Suppressor macrophage treated with lipopolysaccharide for 1 hour (primary cell): ENCODE results near the gene PDIK1L.

Source experiments
- DNase-seq, 3 donors: peaks; one replicate each; pipeline ENCODE4 v3.0.0-alpha.2; 2020 to 2022

The PDIK1L gene

DNA sequence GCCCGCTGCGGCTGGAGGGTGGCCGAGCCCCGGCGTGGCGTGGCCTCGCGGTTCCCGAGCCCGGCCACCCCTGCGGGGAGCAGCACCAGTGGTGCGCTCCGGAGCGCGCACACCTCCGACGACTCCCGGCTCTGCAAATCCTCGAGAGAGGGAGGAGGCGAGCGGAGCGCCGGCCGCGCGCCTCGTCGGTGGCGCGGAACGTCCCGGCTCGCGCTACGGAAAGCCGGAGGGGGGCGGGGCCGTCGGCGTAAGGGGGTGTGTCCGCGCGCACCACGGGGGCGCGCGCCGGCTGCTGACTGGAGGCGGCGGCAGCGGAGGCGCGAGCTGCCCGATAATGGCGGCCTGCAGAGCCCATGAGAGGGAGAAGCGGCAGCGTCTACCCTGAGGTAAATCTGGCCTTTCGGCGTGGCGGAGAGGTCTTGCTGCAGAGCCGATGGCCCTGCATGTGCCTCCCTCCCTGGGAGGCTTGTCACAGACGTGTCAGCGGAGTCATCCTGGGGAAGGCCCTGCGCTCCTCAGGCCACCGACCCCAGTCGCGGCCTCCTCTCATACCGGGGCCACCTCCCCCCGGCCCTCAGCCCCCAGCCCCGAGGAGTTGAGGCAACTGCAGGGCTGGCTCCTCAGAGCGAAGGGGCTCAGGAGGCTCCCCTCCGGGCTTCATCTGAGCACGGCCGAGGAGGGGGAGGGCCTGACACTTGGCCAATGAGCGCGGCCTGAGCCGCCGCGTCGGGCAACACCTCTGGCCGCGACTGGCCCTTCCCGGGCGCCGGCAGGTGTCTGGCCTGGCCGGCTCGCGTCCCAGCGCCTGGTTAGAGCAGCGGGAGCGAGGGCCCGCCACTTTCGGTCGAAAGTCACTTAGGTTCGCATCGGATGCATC lies at the start of gene PDIK1L:
TSS of gene PDIK1L (plus strand) at position 295 of the 877 bp plus-strand sequence. CDS start 2,485 bp downstream, outside the sequence.
- peak; percentile 96 to 99 (median 98) for DNase-seq

- DNase-seq: no peak
Measured at GRCh38 chr1:26064553-26064952, 47.1 kb upstream of the PDIK1L start.

DNA sequence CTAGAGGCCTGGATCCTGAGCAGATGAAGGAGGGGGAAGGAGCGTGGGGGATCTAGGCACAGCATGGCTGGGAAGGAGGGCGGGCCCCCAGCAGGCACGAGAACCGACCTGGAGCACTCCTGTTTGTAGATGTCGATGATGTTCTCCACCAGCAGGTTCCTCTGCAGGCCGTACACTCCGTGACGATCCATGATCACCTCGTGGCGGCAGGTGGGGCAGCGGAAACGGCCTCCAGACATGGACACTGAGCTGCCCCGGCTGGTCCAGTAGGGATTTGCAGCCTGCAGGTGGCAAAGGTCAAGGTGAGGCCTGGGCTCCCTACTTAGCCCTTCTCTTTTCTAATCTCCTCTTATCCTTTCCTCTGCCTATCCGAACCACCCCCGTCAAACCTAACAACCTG lies 45.5 kb upstream of the PDIK1L start:
- DNase-seq: no peak

DNA sequence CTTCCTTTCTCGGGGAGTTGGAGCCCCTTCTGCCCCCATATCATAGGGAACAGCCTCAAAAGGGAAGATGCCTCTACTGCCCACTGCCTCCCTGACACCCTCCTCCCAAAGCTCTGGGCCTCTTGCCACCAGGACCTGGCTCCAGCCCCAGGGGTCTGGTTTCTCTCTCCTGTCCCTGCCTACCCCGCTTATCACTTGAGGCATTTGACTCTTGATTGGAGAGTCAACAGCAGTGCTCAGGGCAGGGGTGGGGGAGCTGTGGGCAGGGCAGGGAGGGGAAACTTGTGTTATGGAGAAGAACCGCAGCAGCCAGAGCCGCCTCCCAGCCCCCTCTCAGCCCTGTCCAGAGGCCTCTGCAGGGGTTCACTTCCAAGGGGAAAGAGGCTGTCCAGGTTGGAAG lies 44.8 kb upstream of the PDIK1L start:
- DNase-seq: no peak

- no peak for DNase-seq
Measured at GRCh38 chr1:26067432-26067911, 44.2 kb upstream of the PDIK1L start, which contains the start of gene TRIM63. Gene TRIM63 (minus strand): TSS chr1:26067630. CDS start chr1:26067494, 136 bp downstream.

GRCh38 chr1:26069941-26070295 lies 41.7 kb upstream of the PDIK1L start:
- no peak for DNase-seq

DNA sequence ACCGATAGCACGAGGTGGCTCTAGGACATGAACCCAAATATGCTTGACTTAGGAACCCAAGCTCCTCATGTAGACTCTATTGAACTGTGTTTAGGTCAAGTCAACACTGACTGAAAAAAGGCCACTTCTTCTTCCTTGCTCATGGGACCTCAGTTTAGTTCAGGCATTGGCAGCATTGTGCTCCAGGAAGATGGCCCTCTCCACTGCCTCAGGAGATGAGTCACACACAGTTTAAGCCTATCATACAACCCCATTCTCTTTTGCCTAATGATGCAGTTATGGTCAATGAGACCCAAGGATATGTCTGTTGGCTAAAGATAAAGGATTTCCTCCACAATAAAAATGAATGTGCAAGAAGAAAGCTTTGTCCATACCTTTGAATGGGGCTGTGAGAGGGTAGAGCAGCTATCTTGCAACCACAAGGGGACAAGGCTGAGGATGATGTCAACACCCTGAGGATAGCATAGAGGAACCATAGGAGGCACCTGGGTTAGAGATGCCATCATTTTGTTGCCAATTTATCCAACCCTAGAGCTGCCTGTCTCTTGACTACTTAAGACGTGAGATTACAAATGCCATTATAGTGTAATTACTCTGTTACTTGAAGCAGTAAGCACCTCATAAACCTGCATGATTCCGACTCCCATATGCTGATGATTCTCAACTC lies 41.2 kb upstream of the PDIK1L start:
- DNase-seq: peak in 2 of 3 donors; percentile 11 to 21

DNA sequence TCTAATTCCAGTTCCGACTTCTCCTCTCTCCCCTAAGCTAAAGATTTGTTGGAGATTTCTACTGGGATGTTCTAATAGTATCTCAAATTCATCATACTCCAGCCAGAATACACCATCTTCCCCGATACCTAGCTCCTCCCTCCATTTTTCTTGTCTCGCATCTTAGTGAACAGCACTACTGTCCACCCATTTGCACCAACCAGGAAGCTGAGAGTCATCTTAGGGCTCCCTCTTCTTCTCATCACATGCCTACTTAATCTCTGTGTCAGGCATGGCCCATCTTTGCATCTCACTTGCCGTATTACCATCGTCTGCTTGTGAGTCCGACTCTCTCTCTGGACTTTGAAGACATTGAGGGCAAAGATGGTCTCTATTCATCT lies 40.7 kb upstream of the PDIK1L start:
- DNase-seq: no peak

DNA sequence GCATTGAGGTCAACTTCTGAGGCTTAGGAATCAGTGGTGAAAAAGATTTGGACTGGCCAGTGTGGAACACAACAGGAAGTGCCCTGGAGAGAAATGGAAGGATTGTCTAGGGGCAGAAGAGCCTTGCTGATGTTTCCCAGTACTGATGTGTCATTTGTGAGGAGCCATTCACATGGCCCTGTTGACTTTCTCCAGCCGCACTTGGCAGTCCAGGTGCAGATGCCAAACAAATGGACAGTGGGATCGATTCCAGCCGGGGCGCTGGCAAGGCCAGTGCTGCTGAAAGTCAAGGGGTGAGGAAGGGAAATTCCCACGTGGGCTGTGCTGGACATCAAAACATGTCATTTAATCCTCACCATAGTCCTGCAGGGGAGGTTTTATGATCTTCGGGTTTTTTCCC lies 39.3 kb upstream of the PDIK1L start:
- peak in 2 of 3 donors; percentile 28 to 50 for DNase-seq

GRCh38 chr1:26075421-26076144 lies 36.0 kb upstream of the PDIK1L start:
- peak in 2 of 3 donors; percentile 10 to 18 for DNase-seq

DNA sequence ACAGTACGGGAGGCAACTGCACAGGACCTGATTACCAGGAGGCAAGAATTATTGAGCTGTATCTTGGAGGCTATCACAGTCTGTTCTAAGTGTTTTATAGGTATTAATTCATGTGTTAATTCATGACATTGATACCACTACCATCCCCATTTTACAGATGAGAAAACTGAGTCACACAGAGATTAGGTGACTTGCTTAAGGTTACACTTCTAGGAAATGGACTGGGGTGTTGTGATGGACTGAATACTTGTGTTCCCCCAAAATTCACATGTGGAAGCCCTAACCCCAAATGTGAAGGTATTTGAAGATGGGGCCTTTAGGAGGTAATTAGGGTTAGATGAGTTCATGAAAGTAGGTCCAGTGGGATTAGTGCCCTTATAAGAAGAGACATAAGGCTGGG lies 34.1 kb upstream of the PDIK1L start:
- DNase-seq: no peak

GRCh38 chr1:26078286-26079177 lies 33.1 kb upstream of the PDIK1L start:
- no peak for DNase-seq

GRCh38 chr1:26079178-26079563 lies 32.5 kb upstream of the PDIK1L start:
- DNase-seq: no peak

- DNase-seq: no peak
Measured at GRCh38 chr1:26079960-26080814, 31.4 kb upstream of the PDIK1L start.

DNA sequence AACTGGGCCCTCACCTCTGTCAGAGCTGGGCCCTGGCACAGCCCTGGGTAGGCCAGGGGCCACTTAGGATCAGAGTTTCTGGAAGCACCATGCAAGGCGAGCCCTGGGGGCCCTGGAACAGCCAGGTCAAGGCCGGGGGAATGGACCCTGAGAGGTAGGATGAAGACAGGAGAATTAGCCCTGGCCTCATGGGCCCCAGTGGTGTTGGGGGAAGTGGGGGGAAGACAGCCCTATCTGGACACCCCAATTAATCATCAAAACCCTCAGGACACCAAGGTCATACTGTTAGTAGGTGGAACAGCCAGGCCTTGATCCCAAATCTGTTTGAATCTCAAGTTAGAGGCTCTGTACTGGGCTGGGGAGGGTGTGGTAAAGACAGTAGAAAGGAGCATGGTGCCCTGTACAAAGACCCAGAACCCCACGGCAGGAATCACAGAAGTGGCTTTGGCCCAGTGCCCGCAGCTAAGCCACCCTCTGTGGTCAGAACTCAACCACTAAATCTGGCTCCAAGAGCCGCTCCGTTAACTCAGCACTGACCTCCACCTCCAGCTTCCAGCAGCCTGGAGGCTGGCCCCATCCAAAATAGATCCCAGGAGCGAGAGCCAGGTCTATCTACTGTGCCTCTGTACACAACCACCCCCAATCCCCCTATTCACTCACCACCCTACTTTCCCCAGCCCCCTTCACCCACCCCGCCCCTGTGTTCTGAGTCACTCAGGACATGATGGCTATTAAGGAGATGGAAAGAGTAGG lies 30.2 kb upstream of the PDIK1L start:
- DNase-seq: no peak

GRCh38 chr1:26082020-26082350 lies 29.6 kb upstream of the PDIK1L start:
- DNase-seq: no peak

- no peak for DNase-seq
Measured at GRCh38 chr1:26083208-26083607, 28.4 kb upstream of the PDIK1L start.

- DNase-seq: no peak
Measured at GRCh38 chr1:26084091-26084561, 27.5 kb upstream of the PDIK1L start.

GRCh38 chr1:26084844-26085243 lies 26.8 kb upstream of the PDIK1L start:
- DNase-seq: no peak

DNA sequence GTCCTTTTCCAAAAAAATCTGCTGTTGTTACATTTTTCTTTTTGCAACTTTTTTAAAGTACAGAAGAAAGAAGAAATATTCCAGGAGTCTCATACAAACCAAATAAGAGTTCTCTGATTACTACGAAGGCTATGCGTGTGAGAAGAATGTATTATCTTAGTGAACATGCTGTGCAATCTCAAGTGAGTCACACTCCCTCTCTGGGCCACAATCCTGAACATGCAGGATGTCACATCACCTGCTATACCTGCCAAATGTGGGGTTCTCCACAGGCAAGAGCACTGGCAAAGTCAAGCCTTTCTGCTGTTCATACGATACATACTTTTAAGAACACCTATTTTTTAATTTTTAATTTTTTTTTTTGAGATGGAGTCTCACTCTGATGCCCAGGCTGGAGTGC lies 22.5 kb upstream of the PDIK1L start:
- DNase-seq: no peak

GRCh38 chr1:26090893-26091292 lies 20.7 kb upstream of the PDIK1L start:
- no peak for DNase-seq
